Mononuclear cell (primary cell): ENCODE measurements around the gene DPP7. TPM values are rescaled to one million over a fixed set of nuclear protein-coding genes. Genes with fewer than 3 reads are reported as not detected.

ENCODE experiments used
- H3K27me3 ChIP-seq: 2 replicates; pipeline ENCODE4 v1.6.0; 2011; ENCODE audit warnings: low read length, control low read depth; ENCODE audit not compliant: insufficient read depth
- H3K4me1 ChIP-seq: 2 replicates; pipeline ENCODE4 v1.5.1; 2011; ENCODE audit warnings: mild to moderate bottlenecking, low read length, control low read depth; ENCODE audit not compliant: insufficient read depth
- H3K4me3 ChIP-seq: 2 replicates; pipeline ENCODE4 v1.5.1; 2011; ENCODE audit warnings: mild to moderate bottlenecking, low read length, moderate library complexity
- H3K9me3 ChIP-seq: 2 replicates; pipeline ENCODE4 v1.5.1; 2011; ENCODE audit warnings: low read depth, mild to moderate bottlenecking, control low read depth, low read length
- total RNA-seq: library from RNA; depleted of rRNA; stranded (reverse); fragments of >200 nt; gene quantifications from one replicate; pipeline ENCODE4 v1.2.3, GENCODE V29; 2012

Gene DPP7
- total RNA-seq, 1 donor: 86.9 TPM

DNA sequence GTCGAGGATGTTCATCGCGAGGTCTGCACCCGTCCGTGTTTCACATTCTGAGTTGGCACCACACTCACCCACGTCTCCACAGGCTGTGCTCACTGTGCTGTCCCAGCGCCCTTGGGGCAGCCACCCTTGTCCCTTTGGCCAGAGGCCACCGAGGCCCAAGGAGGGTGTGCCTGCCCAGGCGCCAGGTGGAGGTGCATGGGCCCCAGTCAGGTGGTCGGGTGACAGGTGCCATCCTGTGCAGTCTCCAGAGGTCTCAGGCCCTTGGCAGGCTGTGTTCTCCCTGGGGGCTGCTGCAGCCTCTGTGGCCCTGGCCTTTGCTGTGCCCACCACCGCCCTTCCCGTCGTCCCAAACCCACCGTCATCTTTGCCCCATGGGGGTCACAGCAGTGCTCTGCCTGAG lies 15.3 kb downstream of the DPP7 start:
- Histone ChIP-seq H3K4me1 (peaks cover 15% of the 10 kb centered on the region), H3K9me3 (no peaks in the 10 kb centered on the region), H3K27me3 (no peaks in the 10 kb centered on the region), H3K4me3 (no peak overlapping the region)

GRCh38 chr9:137097761-137098462 lies 16.6 kb downstream of the DPP7 start:
- no peaks in the 10 kb centered on the region for H3K9me3 ChIP-seq
- no peaks in the 10 kb centered on the region for H3K27me3 ChIP-seq
- H3K4me1 ChIP-seq: peaks cover 15% of the 10 kb centered on the region
- no peak overlapping the region for H3K4me3 ChIP-seq

- H3K27me3 ChIP-seq: no peaks in the 10 kb centered on the region
- H3K4me1 ChIP-seq: peaks cover 15% of the 10 kb centered on the region
- H3K9me3 ChIP-seq: no peaks in the 10 kb centered on the region
- H3K4me3 ChIP-seq: no peak overlapping the region
Measured at GRCh38 chr9:137096785-137097546, 17.6 kb downstream of the DPP7 start.

DNA sequence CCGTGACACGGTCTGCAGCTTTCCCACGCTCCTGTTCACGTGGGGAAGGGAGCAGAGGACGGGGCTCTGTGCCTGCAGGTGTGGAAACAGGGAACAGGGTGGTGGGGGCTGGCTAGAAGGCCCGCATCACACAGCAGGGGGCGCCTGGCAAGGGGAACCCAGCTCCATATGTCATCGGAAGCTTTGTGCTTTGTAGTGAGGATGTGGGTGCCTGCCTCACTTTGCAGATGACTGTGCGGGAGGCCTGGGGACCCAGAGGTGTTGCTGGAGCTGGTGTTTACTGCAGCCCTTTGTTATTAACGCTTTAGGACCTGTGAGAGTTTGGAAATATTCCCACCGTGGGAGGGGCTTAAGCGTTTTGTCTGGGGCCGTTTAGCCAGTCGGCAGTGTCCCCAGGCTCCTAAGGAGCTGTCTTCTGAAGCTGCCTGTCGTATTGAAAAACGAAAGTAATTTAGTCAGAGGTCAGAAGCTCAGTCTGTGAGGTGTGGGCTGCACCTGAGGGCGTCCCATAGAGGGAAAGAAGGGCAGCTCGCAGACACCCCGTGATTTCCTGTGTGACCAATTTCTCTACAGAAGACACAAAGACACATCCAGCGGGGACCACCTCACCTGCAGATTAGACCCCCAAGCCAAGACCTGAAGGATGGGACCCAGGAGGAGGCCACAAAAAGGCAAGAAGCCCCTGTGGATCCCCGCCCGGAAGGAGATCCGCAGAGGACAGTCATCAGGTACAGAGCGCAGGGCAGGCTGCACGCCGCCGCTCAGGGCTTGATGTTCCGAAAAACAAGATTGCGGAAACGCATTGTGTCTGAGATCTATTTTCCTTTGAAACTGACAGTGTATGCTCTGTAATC lies 18.6 kb downstream of the DPP7 start:
- peak overlapping the region; percentile 15 for H3K4me3 ChIP-seq
- peaks cover 15% of the 10 kb centered on the region for H3K4me1 ChIP-seq
- no peaks in the 10 kb centered on the region for H3K9me3 ChIP-seq
- H3K27me3 ChIP-seq: no peaks in the 10 kb centered on the region

DNA sequence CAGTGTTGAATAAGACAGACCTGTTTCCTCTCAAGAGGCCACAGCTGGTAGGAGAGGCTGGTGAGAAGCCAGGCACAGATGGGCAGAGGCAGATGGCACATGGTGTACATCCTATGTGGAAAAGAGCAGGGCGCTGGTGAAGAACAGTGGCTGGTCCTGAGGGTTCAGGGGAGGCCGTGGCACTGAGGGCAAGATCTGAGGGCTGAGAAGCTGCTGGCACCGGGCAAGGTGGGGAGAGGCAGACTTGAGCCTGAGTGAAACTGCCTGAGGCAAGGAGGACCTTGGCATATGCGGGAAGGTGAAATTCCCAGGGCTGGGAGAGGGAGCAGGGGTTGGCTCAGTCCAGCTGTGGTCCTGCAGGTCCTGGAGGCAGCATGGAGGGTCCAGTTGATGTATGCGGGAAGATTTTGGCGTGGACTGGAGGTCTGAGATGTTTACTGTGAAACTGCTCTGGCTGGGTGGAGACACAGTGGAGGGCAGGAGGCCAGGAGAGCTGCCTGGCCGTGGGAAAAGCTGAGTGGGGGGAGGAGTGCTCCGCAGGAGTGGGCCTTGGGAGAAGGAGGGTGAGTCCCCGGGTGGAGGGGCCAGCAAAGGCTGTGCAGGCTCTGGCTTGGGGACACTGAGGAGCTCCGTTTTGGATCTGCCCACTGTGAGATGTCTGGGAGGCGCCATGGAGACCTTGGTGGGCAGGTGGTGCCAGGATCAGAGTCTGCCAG lies 25.1 kb downstream of the DPP7 start:
- Histone ChIP-seq H3K4me1 (peaks cover 29% of the 10 kb centered on the region), H3K4me3 (no peak overlapping the region), H3K9me3 (no peaks in the 10 kb centered on the region), H3K27me3 (no peaks in the 10 kb centered on the region)

DNA sequence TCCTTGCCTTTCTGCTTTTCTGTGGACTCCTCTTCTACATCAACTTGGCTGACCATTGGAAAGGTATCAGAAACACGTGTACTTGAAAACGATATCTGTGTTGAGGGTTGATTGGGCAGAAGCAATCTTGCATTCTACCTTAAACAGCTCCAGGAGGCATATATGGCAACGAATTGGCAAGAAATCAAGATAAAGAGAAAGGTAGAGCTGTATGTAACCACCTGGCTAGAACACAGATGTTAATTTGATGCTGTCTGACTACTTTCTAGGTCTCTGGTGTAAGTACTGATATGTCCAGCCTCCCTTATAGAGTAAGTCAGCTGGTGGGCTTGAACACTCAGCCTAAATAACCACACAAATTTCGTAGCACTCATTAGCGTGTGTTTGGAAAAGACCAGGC lies 26.4 kb downstream of the DPP7 start:
- no peak overlapping the region for H3K4me3 ChIP-seq
- no peaks in the 10 kb centered on the region for H3K9me3 ChIP-seq
- H3K4me1 ChIP-seq: peaks cover 29% of the 10 kb centered on the region
- H3K27me3 ChIP-seq: no peaks in the 10 kb centered on the region

- Histone ChIP-seq H3K4me1 (peaks cover 29% of the 10 kb centered on the region), H3K27me3 (no peaks in the 10 kb centered on the region), H3K9me3 (no peaks in the 10 kb centered on the region), H3K4me3 (peak overlapping the region; percentile 67)
Measured at GRCh38 chr9:137087409-137087925, 27.1 kb downstream of the DPP7 start.

- Histone ChIP-seq H3K4me3 (peak within 1 kb of the TSS; percentile 67), H3K9me3 (no peaks in the 10 kb centered on the region), H3K27me3 (no peaks in the 10 kb centered on the region), H3K4me1 (peaks cover 29% of the 10 kb centered on the region)
Measured at GRCh38 chr9:137086531-137087408, 27.8 kb downstream of the DPP7 start, which contains the start of gene MAN1B1. TSS of gene MAN1B1 (plus strand) at chr9:137086985. CDS start at chr9:137087000, 15 bp downstream.

GRCh38 chr9:137085920-137086530 lies 28.5 kb downstream of the DPP7 start:
- Histone ChIP-seq H3K27me3 (no peaks in the 10 kb centered on the region), H3K4me3 (peak overlapping the region; percentile 67), H3K4me1 (peaks cover 29% of the 10 kb centered on the region), H3K9me3 (no peaks in the 10 kb centered on the region)

DNA sequence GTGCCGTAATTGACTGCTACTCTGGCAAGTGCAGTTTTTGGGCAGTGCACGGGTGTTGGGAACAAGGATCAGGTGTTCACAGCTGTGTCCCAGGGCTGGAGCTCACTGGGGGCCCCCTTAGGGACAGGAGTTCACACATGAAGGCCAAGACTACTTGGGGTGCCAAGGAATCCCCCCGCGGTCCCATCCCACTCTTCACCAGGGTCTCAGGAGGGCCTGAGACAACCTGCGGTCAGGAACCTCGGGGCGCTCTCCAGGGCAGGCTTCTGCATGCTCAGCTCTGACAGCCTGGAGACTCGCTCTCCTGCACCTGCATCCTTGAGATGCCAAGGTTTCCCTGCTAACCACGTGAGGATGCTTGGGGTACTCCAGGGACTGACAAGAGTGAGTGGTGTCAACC lies 30.0 kb downstream of the DPP7 start:
- Histone ChIP-seq H3K9me3 (no peaks in the 10 kb centered on the region), H3K27me3 (no peaks in the 10 kb centered on the region), H3K4me3 (no peak overlapping the region), H3K4me1 (peaks cover 29% of the 10 kb centered on the region)

GRCh38 chr9:137083394-137084004 lies 31.0 kb downstream of the DPP7 start:
- H3K9me3 ChIP-seq: no peaks in the 10 kb centered on the region
- no peaks in the 10 kb centered on the region for H3K27me3 ChIP-seq
- H3K4me3 ChIP-seq: no peak overlapping the region
- H3K4me1 ChIP-seq: peaks cover 33% of the 10 kb centered on the region

GRCh38 chr9:137082925-137083290 lies 31.6 kb downstream of the DPP7 start:
- Histone ChIP-seq H3K27me3 (no peaks in the 10 kb centered on the region), H3K4me1 (peaks cover 32% of the 10 kb centered on the region), H3K9me3 (no peaks in the 10 kb centered on the region), H3K4me3 (no peak overlapping the region)
